GM10248 (cell line): ENCODE data around the gene CCDC78.

Source experiments
- CTCF ChIA-PET: fragments of 300-600 bp; sonication (Branson Sonifier 250); formaldehyde crosslinking; extraction: SDS; loops from one replicate; lab custom pipeline; 2021; ENCODE audit warnings: antibody characterized with exemption; lab: Yijun Ruan, JAX
- POLR2A ChIA-PET: fragments of 350-650 bp; sonication (Branson Sonifier 250); formaldehyde crosslinking; extraction: SDS; loops from one replicate; lab custom pipeline; 2020; ENCODE audit warnings: antibody characterized with exemption; lab: Yijun Ruan, JAX
- DNase-seq: peaks from one replicate; pipeline ENCODE4 v3.0.0; 2012; ENCODE audit errors: extremely low spot score
- CTCF ChIP-seq: IDR thresholded peaks from 2 replicates; pipeline ENCODE4 v1.5.1; 2012; ENCODE audit warnings: mild to moderate bottlenecking, low read depth; ENCODE audit errors: extremely low read depth, missing control alignments, control extremely low read depth

The CCDC78 gene

DNA sequence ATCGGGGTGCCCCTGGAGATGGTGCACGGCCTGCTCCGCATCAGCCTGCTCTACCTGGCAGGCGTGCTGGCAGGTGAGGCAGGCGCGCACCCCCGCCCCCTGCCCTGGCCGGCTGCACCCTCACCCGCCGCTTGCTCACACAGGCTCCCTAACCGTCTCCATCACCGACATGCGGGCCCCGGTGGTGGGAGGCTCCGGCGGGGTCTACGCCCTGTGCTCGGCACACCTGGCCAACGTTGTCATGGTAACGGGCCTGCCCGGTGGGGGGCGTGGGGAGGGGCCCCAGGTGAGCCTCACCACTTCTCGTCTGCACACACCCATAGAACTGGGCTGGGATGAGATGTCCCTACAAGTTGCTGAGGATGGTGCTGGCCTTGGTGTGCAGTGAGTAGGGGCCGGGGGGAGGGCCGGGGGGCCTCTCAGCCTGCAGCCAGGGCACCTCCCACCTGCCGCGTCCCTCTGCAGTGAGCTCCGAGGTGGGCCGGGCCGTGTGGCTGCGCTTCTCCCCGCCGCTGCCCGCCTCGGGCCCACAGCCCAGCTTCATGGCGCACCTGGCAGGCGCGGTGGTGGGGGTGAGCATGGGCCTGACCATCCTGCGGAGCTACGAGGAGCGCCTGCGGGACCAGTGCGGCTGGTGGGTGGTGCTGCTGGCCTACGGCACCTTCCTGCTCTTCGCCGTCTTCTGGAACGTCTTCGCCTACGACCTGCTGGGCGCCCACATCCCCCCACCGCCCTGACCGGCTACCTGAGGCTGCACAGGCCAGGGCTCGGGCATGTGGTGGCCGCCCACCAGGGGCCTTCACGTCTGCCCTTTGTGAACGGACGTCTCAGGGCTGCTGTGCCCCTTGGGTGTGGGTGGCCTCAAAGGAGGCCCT lies 48.7 kb downstream of the CCDC78 start:
- ChIA-PET POLR2A (no interaction called here), CTCF (interaction anchor here (0.7 to 4.6 kb wide), 3 partner anchors 10 to 44 kb away, joined by 3 to 28 read pairs (median 3); partner anchors contain the start of genes ANTKMT, RHOT2 and WDR90)
- no peak for TF ChIP-seq CTCF
- no peak for DNase-seq

- no peak for DNase-seq
- ChIA-PET CTCF (interaction anchor here (0.7 to 1.4 kb wide), 3 partner anchors 10 to 29 kb away, joined by 3 to 4 read pairs (median 3); partner anchors contain the start of gene WDR90), POLR2A (no interaction called here)
- TF ChIP-seq CTCF = no peak
These were observed 49.3 kb downstream of the CCDC78 start for GRCh38 chr16:676913-677312.

GRCh38 chr16:676565-676902 lies 49.7 kb downstream of the CCDC78 start:
- CTCF ChIA-PET = interaction anchor here (1.3 to 1.4 kb wide), 2 partner anchors 9 to 28 kb away, joined by 3 to 4 read pairs; no protein-coding TSS in a partner anchor
- POLR2A ChIA-PET = no interaction called here

DNA sequence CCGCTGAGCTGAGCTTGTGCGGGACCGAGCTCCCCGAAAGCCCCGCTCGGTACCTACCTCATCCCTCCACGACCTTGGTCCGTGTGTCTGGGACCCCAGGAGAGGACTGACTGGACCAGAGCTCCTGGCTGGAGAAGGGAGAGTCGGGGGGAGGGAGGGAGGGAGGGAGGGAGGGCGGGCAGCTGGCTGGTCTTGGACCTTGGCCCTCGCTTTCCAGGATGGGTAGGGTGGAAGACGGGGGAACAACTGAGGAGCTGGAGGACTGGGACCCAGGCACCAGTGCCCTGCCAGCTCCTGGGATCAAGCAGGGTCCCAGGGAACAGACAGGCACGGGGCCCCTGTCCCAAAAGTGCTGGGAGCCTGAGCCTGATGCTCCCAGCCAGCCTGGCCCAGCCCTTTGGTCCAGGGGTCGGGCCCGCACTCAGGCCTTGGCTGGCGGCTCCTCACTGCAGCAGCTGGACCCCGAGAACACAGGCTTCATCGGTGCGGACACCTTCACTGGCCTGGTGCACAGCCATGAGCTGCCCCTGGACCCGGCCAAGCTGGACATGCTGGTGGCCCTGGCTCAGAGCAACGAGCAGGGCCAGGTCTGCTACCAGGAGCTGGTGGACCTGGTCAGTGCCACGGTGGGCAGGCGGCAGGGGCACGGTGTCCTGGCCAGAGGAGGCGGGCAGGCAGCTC lies 50.2 kb downstream of the CCDC78 start:
- CTCF ChIA-PET = interaction anchor here (1.0 to 1.6 kb wide), 5 partner anchors 8 to 28 kb away, joined by 3 to 5 read pairs (median 4); partner anchors contain the start of gene JMJD8
- DNase-seq = no peak
- POLR2A ChIA-PET = no interaction called here
- TF ChIP-seq CTCF = no peak

More at GRCh38 chr16:676565-676902, 49.7 kb downstream of the CCDC78 start:
- DNase-seq = no peak
- no peak for TF ChIP-seq CTCF

GRCh38 chr16:674968-675883 lies 51.0 kb downstream of the CCDC78 start, which contains the start of gene RHBDL1:
TSS of gene RHBDL1 (plus strand) at chr16:675671. CDS start at chr16:675791, 120 bp downstream.
- ChIA-PET CTCF (interaction anchor here (1.0 to 1.6 kb wide), 6 partner anchors 8 to 27 kb away, joined by 3 to 5 read pairs (median 4); partner anchors contain the start of gene JMJD8), POLR2A (no interaction called here)
- TF ChIP-seq CTCF = no peak
- no peak for DNase-seq
